ENCODE results near the gene SELENON. TPM values are rescaled to one million over a fixed set of nuclear protein-coding genes. Genes with fewer than 3 reads are reported as not detected.
A peak's percentile ranks its signal among the peaks of the same experiment; 100 is the strongest.

The SELENON gene
- total RNA-seq, 4 donors from 2014 or later = 21.9 to 39.3 (median 26.9) TPM

GRCh38 chr1:25813734-25814471 is 13.9 kb downstream of the SELENON start:
- H3K36me3 ChIP-seq = peaks cover 64% of the 10 kb centered on the region
- no peak overlapping the region for H3K4me3 ChIP-seq
- no peak overlapping the region for H3K27ac ChIP-seq
- no peaks in the 10 kb centered on the region for H3K9me3 ChIP-seq
- DNase-seq (ENCODE audit: low spot score in 2 of 2) = peak in 1 of 2 donors; percentile 74
- TF ChIP-seq POLR2A (IDR thresholded peaks at IDR 0.05) = no peak
- TF ChIP-seq, protein P1, sequence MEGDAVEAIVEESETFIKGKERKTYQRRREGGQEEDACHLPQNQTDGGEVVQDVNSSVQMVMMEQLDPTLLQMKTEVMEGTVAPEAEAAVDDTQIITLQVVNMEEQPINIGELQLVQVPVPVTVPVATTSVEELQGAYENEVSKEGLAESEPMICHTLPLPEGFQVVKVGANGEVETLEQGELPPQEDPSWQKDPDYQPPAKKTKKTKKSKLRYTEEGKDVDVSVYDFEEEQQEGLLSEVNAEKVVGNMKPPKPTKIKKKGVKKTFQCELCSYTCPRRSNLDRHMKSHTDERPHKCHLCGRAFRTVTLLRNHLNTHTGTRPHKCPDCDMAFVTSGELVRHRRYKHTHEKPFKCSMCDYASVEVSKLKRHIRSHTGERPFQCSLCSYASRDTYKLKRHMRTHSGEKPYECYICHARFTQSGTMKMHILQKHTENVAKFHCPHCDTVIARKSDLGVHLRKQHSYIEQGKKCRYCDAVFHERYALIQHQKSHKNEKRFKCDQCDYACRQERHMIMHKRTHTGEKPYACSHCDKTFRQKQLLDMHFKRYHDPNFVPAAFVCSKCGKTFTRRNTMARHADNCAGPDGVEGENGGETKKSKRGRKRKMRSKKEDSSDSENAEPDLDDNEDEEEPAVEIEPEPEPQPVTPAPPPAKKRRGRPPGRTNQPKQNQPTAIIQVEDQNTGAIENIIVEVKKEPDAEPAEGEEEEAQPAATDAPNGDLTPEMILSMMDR (IDR thresholded peaks at IDR 0.05) = no peak
- no peak for TF ChIP-seq POLR2AphosphoS5 (IDR thresholded peaks at IDR 0.05)
- TF ChIP-seq EP300 (IDR thresholded peaks at IDR 0.05) = no peak
- H3K27me3 ChIP-seq = no peaks in the 10 kb centered on the region
- WGBS = 88% methylated on average over 15 of the region's 24 CpGs
- H3K4me1 ChIP-seq = peaks cover 28% of the 10 kb centered on the region

DNA sequence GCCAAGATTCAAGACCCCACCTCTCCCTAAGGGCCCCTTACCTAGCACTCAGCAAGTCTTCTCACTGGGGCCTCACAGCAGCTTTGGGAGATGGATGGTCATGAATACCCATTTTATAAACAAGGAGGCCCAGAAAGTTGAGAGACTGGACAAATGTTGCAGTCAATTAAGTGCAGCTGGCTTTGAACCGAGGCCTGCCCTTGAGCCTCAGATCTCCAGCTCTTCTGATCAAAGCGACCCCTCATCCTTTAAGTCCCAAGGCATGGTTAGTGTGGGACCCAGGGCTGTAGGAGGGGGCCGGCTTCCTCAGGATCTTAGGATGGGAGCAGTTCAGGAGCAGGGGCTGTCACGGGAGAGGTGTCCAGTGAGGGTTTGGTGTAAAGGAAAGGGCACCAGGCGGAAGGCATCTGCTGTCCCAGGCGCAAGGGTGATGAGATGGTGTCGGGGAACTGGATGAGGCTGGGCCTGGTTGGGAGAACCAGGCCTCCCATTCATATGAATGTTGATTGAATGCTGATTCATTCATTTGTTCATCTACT is 14.6 kb downstream of the SELENON start:
- no peaks in the 10 kb centered on the region for H3K9me3 ChIP-seq
- WGBS = 94% methylated on average over 7 of the region's 7 CpGs
- H3K4me3 ChIP-seq = no peak overlapping the region
- peak in 1 of 2 donors; percentile 23 for DNase-seq (ENCODE audit: low spot score in 2 of 2)
- TF ChIP-seq, protein P1 (IDR thresholded peaks at IDR 0.05) = no peak
- no peak for TF ChIP-seq EP300 (IDR thresholded peaks at IDR 0.05)
- peaks cover 57% of the 10 kb centered on the region for H3K36me3 ChIP-seq
- H3K27ac ChIP-seq = no peak overlapping the region
- H3K4me1 ChIP-seq = peaks cover 23% of the 10 kb centered on the region
- H3K27me3 ChIP-seq = no peaks in the 10 kb centered on the region

- 85% methylated on average over 21 of the region's 24 CpGs for WGBS
- TF ChIP-seq EP300 (IDR thresholded peaks at IDR 0.05) (no peak), POLR2AphosphoS5 (IDR thresholded peaks at IDR 0.05) (no peak), POLR2A (IDR thresholded peaks at IDR 0.05) (no peak)
- TF ChIP-seq, protein P1 (IDR thresholded peaks at IDR 0.05) = no peak
- no peak overlapping the region for H3K4me3 ChIP-seq
- no peak for DNase-seq (ENCODE audit: low spot score in 2 of 2)
- no peak overlapping the region for H3K27ac ChIP-seq
- H3K27me3 ChIP-seq = no peaks in the 10 kb centered on the region
- no peaks in the 10 kb centered on the region for H3K9me3 ChIP-seq
- H3K4me1 ChIP-seq = peaks cover 18% of the 10 kb centered on the region
- peaks cover 50% of the 10 kb centered on the region for H3K36me3 ChIP-seq
Observed at GRCh38 chr1:25815208-25816111, 15.5 kb downstream of the SELENON start.

GRCh38 chr1:25816112-25816718 is 16.2 kb downstream of the SELENON start:
- H3K4me1 ChIP-seq = peaks cover 20% of the 10 kb centered on the region
- H3K36me3 ChIP-seq = peaks cover 50% of the 10 kb centered on the region
- no peaks in the 10 kb centered on the region for H3K27me3 ChIP-seq
- 92% methylated on average over 13 of the region's 15 CpGs for WGBS
- peak in 1 of 2 donors; percentile 78 for DNase-seq (ENCODE audit: low spot score in 2 of 2)
- no peaks in the 10 kb centered on the region for H3K9me3 ChIP-seq
- TF ChIP-seq POLR2AphosphoS5 (IDR thresholded peaks at IDR 0.05) (no peak), POLR2A (IDR thresholded peaks at IDR 0.05) (no peak), EP300 (IDR thresholded peaks at IDR 0.05) (no peak)
- TF ChIP-seq, protein P1 (IDR thresholded peaks at IDR 0.05) = no peak
- no peak overlapping the region for H3K27ac ChIP-seq
- no peak overlapping the region for H3K4me3 ChIP-seq

Measured in suprapubic skin (tissue), 4 donors.